ENCODE data around the gene PCNX2.

The PCNX2 gene

DNA sequence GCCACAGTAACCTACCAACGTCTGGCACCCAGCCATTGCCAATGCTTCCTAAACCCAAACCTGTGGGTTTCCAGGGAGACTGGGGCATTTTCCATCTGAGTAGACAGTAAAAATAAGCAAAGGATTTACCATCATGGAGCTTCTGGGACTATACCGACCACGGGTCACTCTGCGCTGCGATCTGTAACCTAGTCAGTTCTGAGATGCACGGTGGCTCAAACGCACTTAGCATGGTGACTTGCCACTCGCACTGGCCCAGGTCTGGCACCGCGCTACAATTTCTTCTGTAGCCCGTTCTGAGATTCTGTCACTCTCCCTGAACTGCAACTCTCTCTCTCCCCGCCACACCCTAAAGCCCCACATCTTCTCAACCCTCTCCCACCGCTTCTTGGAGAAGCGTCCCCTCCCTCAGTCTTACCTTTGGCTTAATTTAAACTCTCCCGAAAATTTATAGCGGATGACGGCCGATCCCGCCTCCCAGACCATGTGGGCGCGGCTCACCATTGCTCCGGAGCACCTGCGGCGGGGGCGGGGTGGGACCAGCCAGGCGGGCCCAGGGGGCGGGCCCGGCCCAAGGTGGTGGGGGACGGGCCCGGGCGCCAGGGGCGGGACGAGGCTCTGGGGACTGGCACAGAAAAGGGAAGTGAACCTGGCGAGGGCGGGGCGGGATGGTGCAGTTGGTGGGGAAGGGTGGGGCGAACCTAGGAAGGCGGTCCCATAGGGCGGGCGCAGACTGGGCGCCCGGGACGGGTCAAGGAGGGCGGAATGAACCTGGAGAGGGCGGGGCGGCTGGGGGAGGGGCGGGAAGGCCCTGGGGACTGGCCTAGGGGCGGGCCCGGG, 31.5 kb upstream of the PCNX2 start:
- ATAC-seq: peak; percentile 76
- TF ChIP-seq, protein P1, sequence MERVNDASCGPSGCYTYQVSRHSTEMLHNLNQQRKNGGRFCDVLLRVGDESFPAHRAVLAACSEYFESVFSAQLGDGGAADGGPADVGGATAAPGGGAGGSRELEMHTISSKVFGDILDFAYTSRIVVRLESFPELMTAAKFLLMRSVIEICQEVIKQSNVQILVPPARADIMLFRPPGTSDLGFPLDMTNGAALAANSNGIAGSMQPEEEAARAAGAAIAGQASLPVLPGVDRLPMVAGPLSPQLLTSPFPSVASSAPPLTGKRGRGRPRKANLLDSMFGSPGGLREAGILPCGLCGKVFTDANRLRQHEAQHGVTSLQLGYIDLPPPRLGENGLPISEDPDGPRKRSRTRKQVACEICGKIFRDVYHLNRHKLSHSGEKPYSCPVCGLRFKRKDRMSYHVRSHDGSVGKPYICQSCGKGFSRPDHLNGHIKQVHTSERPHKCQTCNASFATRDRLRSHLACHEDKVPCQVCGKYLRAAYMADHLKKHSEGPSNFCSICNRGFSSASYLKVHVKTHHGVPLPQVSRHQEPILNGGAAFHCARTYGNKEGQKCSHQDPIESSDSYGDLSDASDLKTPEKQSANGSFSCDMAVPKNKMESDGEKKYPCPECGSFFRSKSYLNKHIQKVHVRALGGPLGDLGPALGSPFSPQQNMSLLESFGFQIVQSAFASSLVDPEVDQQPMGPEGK (CRISPR knock-in tag; IDR thresholded peaks at IDR 0.05; ENCODE audit: borderline replicate concordance): no peak
- TF ChIP-seq TCF4 (CRISPR knock-in tag; IDR thresholded peaks at IDR 0.05; ENCODE audit: borderline replicate concordance) (no peak), ZNF8 (CRISPR knock-in tag; IDR thresholded peaks at IDR 0.05) (no peak), ESRRG (CRISPR knock-in tag; IDR thresholded peaks at IDR 0.05) (no peak), ZNF565 (CRISPR knock-in tag; conservative IDR thresholded peaks at IDR 0.05; ENCODE audit: low read depth) (no peak), ISL1 (CRISPR knock-in tag; IDR thresholded peaks at IDR 0.05) (no peak), OSR1 (CRISPR knock-in tag; IDR thresholded peaks at IDR 0.05) (no peak)

DNA sequence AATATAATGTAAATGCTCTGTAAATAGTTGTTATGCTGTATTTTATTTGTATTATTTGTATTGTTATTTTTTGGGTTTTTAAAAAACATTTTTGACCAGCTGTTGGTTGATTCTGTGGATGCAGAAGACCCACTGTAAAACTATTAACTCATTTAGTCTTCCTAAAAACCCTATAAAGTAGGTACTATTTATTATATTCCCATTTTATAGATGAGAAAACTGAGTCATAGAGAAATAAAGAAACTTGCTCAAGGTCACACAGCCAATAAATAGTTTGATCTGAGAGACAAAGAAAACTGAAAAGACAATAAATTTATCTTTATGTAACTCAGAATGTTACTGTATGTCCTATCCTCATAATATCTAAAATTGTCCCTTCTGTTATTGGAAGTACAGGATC, 30.8 kb upstream of the PCNX2 start:
- TF ChIP-seq ZFP30 (CRISPR knock-in tag; IDR thresholded peaks at IDR 0.05) (no peak), ESRRG (CRISPR knock-in tag; IDR thresholded peaks at IDR 0.05) (no peak), ZNF70 (CRISPR knock-in tag; IDR thresholded peaks at IDR 0.05) (no peak), PPARA (CRISPR knock-in tag; IDR thresholded peaks at IDR 0.05; ENCODE audit: borderline replicate concordance) (no peak), OSR1 (CRISPR knock-in tag; IDR thresholded peaks at IDR 0.05) (no peak), ZNF565 (CRISPR knock-in tag; conservative IDR thresholded peaks at IDR 0.05; ENCODE audit: low read depth) (no peak), GLIS3 (CRISPR knock-in tag; IDR thresholded peaks at IDR 0.05) (no peak), CSDC2 (CRISPR knock-in tag; IDR thresholded peaks at IDR 0.05) (no peak), ARNTL (CRISPR knock-in tag; IDR thresholded peaks at IDR 0.05; ENCODE audit: borderline replicate concordance, low read depth) (no peak), RARB (CRISPR knock-in tag; IDR thresholded peaks at IDR 0.05) (no peak)
- TF ChIP-seq, protein P2, sequence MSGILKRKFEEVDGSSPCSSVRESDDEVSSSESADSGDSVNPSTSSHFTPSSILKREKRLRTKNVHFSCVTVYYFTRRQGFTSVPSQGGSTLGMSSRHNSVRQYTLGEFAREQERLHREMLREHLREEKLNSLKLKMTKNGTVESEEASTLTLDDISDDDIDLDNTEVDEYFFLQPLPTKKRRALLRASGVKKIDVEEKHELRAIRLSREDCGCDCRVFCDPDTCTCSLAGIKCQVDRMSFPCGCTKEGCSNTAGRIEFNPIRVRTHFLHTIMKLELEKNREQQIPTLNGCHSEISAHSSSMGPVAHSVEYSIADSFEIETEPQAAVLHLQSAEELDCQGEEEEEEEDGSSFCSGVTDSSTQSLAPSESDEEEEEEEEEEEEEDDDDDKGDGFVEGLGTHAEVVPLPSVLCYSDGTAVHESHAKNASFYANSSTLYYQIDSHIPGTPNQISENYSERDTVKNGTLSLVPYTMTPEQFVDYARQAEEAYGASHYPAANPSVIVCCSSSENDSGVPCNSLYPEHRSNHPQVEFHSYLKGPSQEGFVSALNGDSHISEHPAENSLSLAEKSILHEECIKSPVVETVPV (CRISPR knock-in tag; IDR thresholded peaks at IDR 0.05): no peak
- TF ChIP-seq, protein P3, sequence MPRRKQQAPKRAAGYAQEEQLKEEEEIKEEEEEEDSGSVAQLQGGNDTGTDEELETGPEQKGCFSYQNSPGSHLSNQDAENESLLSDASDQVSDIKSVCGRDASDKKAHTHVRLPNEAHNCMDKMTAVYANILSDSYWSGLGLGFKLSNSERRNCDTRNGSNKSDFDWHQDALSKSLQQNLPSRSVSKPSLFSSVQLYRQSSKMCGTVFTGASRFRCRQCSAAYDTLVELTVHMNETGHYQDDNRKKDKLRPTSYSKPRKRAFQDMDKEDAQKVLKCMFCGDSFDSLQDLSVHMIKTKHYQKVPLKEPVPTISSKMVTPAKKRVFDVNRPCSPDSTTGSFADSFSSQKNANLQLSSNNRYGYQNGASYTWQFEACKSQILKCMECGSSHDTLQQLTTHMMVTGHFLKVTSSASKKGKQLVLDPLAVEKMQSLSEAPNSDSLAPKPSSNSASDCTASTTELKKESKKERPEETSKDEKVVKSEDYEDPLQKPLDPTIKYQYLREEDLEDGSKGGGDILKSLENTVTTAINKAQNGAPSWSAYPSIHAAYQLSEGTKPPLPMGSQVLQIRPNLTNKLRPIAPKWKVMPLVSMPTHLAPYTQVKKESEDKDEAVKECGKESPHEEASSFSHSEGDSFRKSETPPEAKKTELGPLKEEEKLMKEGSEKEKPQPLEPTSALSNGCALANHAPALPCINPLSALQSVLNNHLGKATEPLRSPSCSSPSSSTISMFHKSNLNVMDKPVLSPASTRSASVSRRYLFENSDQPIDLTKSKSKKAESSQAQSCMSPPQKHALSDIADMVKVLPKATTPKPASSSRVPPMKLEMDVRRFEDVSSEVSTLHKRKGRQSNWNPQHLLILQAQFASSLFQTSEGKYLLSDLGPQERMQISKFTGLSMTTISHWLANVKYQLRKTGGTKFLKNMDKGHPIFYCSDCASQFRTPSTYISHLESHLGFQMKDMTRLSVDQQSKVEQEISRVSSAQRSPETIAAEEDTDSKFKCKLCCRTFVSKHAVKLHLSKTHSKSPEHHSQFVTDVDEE (CRISPR knock-in tag; IDR thresholded peaks at IDR 0.05): no peak
- TF ChIP-seq, protein P1 (CRISPR knock-in tag; IDR thresholded peaks at IDR 0.05; ENCODE audit: borderline replicate concordance): no peak
- ATAC-seq: no peak

DNA sequence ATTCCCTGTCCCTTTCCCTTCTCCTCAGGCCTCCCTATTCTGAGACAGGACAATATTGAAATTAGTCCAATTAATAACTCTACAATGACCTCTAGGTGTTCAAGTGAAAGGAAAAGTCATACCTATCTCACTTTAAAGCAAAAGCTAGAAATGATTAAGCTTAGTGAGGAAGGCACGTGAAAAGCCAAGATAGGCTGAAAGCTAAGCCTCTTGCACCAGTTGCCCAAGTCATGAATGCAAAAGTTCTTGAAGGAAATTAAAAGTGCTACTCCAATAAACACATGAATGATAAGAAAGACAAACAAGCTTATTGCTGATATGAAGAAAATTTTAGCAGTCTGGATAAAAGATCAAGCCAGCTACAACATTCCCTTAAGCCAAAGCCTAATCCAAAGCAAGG, 28.2 kb upstream of the PCNX2 start:
- TF ChIP-seq RARB (CRISPR knock-in tag; IDR thresholded peaks at IDR 0.05) (no peak), ZNF565 (CRISPR knock-in tag; conservative IDR thresholded peaks at IDR 0.05; ENCODE audit: low read depth) (no peak), ZC3H10 (CRISPR knock-in tag; IDR thresholded peaks at IDR 0.05) (no peak), ESRRG (CRISPR knock-in tag; IDR thresholded peaks at IDR 0.05) (no peak), SNAI2 (CRISPR knock-in tag; IDR thresholded peaks at IDR 0.05) (no peak), ZNF8 (CRISPR knock-in tag; IDR thresholded peaks at IDR 0.05) (no peak), BACH2 (CRISPR knock-in tag; IDR thresholded peaks at IDR 0.05; ENCODE audit: borderline replicate concordance) (no peak), TCF4 (CRISPR knock-in tag; IDR thresholded peaks at IDR 0.05; ENCODE audit: borderline replicate concordance) (no peak), PPARA (CRISPR knock-in tag; IDR thresholded peaks at IDR 0.05; ENCODE audit: borderline replicate concordance) (no peak), ZFP30 (CRISPR knock-in tag; IDR thresholded peaks at IDR 0.05) (no peak), ZFP3 (CRISPR knock-in tag; IDR thresholded peaks at IDR 0.05) (no peak), ISL1 (CRISPR knock-in tag; IDR thresholded peaks at IDR 0.05) (no peak), ZNF70 (CRISPR knock-in tag; IDR thresholded peaks at IDR 0.05) (no peak)
- TF ChIP-seq, protein P2 (CRISPR knock-in tag; IDR thresholded peaks at IDR 0.05): no peak
- TF ChIP-seq, protein P1 (CRISPR knock-in tag; IDR thresholded peaks at IDR 0.05; ENCODE audit: borderline replicate concordance): no peak
- TF ChIP-seq, protein P4, sequence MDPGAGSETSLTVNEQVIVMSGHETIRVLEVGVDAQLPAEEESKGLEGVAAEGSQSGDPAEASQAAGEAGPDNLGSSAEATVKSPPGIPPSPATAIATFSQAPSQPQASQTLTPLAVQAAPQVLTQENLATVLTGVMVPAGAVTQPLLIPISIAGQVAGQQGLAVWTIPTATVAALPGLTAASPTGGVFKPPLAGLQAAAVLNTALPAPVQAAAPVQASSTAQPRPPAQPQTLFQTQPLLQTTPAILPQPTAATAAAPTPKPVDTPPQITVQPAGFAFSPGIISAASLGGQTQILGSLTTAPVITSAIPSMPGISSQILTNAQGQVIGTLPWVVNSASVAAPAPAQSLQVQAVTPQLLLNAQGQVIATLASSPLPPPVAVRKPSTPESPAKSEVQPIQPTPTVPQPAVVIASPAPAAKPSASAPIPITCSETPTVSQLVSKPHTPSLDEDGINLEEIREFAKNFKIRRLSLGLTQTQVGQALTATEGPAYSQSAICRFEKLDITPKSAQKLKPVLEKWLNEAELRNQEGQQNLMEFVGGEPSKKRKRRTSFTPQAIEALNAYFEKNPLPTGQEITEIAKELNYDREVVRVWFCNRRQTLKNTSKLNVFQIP (CRISPR knock-in tag; IDR thresholded peaks at IDR 0.05; ENCODE audit: borderline replicate concordance, low read depth): no peak
- ATAC-seq: no peak
